ENCODE measurements around the gene SLC22A9.
A peak's percentile ranks its signal among the peaks of the same experiment; 100 is the strongest.

The SLC22A9 gene

GRCh38 chr11:63445118-63445517 lies 75.5 kb downstream of the SLC22A9 start:
- no peak for DNase-seq

- DNase-seq: peak; percentile 18
Measured at GRCh38 chr11:63445720-63446119, 76.1 kb downstream of the SLC22A9 start.

- no peak for DNase-seq
Measured at GRCh38 chr11:63448646-63449045, 79.1 kb downstream of the SLC22A9 start.

- DNase-seq: no peak
Measured at GRCh38 chr11:63459586-63459985, 90.0 kb downstream of the SLC22A9 start.
